GM21717 (cell line): ENCODE measurements around the gene FAM185A.
A peak's percentile ranks its signal among the peaks of the same experiment; 100 is the strongest.
"Not testable (repeated sequence)": the region's sequence is repeated elsewhere in the genome, so short reads cannot be mapped to it uniquely, and the experiment has no call there.

Experiments
- ATAC-seq: cut with Tn5 transposase; IDR thresholded peaks from one replicate; pipeline ENCODE4 v1.9.1; 2021; ENCODE audit warnings: mild to moderate bottlenecking, moderate library complexity; ENCODE audit not compliant: unreplicated experiment

FAM185A gene

DNA sequence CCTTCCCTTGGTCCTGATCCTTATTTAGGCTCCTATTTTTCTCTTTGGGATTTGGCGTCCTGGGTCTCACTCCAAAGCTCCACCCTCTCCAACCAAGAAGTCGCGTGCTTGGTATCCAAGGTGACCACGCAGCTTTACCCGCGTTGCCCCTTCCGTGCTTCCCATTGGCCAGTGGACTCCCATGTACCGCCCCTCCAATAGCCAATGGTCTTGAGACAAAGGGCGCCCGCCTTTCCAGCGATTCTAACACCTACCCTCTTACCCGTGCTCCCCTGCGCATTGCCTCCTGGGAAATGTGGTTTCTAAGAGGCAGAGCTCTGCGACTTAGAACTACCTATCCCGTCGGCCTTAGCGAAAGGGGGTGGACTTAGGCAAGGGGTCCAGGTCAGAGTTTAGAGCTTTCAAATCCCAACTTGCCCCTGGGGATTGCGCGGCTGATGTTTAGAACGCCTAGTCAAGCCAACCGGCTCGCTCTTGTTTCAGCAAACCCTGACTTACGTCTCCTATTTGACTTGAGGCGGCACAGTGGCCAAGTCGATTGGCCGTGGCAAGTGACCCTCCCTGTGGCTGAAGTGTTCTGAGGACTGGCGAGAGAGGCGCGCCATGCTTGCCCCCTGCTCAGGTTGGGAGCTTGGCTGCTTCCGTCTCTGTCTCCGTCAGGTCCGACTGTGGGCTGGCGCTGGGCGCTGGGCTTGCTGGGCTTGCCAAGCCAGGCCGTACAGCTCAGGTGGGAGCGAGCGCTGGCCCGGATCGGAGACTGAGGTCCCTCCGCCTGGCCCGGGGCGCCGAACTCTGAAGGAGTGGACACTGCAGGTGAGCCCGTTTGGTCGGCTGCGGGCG, at the start of gene FAM185A:
FAM185A (plus strand) TSS at position 395 of the 840 bp plus-strand sequence; CDS start at position 604, 209 bp downstream.
- ATAC-seq, result peak; percentile 98

DNA sequence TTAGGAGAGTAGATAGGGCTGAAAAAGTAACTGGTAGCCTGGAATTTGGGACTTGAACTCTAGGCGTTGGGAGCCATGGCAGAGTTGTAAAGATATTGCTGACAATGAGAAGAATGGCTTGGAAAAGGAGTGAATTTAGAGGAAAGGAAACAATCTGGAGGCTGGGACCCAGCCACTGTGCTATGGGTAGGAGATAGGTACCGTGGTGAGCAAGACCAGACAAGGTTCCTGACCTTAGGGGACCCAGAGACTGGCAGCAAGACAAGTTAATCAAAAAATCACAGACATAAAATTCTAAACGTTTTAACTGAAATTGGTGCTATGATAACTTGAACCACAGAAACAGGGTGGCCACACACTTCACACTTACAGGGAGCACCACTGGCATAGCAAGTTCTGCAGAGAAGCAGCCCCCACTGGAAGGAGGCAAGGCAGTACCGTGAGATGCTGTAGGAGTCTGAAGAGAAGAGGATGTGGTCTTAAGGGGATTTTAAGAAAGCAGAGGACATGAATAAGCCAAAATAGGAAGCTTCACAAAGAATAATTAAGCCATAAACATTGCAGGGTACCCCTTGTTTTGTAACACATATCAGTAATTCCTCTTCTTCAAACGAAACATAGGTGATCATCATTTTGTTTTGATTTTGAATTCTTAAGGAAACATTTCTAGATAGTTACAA, 35.6 kb upstream of the FAM185A start:
- ATAC-seq, result peak; percentile 78

DNA sequence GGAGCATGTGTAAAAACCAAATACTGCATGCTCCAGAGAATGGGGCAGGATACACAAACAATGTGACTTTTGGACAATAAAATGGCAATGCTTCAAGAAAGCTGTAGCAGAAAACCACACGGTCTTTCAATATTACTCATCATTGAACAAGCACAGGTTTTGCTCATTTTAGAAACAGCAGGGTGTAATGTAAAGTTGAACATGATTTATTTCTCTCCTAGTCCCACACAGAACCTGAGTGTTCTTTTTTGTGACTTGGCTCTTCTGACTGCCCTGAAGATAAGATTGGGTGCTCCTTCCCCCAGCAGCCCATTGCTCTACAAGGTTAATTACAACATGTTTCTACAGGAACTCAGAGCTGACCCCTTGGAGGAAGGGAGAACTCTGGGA, 35.1 kb upstream of the FAM185A start:
- peak; percentile 65 for ATAC-seq

DNA sequence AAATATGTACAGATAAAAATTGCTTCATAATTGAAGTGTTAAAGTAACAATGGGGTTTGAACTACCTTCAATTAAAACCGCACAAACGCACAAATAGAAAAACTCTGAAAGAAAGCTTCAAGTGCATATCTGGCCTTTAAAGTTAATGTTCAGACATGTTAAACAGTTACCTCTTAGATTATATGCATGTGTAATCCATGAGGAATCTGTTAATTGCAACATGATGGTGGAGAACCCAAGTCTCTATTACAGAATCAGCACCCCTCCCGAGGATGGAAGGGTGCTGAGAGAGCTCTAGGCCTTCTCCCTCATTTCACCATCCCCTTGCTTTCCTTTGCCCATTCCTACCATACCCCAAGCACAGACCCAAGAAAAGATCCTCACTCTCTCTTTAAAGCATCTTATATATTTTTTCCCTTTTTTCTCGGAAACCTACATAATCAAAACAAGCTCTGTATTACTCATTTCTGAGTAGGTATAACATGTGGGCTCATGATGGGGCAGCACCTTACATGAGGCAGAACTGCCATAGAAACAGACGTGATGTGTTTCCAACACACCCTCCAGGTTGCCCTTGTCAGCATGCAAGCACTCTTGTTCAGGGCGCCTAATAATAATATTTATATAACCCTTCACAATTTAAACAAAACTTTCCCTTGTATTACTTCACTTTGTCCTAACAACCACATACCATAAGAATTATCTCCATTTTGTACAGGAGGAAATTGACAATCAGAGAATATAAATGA, 33.9 kb upstream of the FAM185A start:
- not testable (repeated sequence) for ATAC-seq

DNA sequence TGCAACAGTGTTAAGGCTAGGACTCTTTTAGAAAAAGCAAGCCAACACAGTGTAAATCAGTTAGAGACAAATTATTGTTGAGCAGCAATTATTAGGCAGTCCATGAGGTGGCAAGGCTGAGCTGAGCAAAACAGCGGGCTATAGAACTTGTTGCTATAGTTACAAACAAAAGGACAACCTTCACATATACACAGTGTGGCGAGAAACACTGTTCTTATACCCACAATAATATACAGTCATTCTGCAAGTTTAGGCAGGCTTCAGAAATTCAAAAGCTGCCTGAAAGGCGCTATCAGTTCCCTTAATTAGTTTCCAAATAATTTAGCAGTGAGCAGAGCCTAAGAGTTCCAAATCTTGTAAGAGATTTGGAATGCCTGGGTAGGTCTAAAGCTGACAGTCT, 33.1 kb upstream of the FAM185A start:
- ATAC-seq, result peak; percentile 44

DNA sequence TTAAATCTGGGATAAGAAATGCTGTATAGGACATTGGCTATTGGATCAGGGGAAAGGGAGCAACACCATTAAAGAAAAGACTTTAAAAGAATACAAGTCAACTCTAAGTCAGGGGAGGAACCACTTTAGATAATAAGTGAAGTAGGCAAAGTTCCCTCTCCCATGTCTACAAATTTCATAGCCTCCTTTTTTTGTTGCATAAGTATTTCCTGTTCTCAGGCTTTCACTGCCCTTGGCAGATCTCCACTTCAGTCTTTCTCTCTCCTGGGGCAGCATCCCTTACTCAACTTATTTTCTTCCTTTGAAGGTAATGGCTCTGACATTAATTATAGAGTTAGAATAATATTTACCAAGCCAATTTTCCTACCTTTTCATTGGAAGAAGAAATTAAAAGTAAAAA, 30.3 kb upstream of the FAM185A start:
- ATAC-seq, result not testable (repeated sequence)

DNA sequence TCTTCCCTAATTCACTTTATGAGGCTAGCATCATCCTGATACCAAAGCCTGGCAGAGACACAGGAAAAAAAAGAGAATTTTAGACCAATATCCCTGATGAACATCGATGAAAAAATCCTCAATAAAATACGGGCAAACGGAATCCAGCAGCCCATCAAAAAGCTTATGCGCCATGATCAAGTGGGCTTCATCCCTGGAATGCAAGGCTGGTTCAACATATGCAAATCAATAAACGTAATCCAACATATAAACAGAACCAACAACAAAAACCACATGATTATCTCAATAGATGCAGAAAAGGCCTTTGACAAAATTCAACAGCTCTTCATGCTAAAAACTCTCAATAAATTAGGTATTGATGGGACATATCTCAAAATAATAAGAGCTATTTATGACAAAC, 22.6 kb upstream of the FAM185A start:
- not testable (repeated sequence) for ATAC-seq

DNA sequence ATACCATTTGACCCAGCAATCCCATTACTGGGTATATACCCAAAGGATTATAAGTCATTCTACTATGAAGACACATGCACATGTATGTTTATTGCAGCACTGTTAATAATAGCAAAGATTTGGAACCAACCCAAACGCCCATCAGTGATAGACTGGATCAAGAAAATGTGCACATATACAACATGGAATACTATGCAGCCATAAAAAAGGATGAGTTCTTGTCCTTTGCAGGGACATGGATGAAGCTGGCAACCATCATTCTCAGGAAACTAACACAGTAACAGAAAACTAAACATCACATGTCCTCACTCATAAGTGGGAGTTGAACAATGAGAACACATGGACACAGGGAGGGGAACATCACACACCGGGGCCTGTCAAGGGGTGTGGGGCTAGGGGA, 19.1 kb upstream of the FAM185A start:
- ATAC-seq, result not testable (repeated sequence)

DNA sequence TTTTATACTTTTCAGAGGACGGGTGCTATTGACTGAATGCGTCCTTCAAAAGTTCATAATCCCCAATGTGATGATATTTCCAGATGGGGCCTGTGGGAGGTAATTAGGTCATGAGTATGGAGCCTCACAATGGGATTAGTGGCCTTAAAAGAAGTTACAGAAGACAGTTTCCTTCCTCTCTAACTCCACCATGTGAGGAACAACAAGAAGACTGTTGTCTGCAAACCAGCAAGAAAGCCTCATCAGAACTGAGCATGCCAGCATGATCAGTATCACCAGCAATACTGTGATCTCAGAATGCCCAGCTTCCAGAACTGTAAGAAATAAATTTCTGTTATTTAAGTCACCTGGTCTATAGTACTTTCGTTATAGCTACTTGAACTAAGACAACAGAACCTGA, 18.4 kb upstream of the FAM185A start:
- ATAC-seq, result not testable (repeated sequence)

DNA sequence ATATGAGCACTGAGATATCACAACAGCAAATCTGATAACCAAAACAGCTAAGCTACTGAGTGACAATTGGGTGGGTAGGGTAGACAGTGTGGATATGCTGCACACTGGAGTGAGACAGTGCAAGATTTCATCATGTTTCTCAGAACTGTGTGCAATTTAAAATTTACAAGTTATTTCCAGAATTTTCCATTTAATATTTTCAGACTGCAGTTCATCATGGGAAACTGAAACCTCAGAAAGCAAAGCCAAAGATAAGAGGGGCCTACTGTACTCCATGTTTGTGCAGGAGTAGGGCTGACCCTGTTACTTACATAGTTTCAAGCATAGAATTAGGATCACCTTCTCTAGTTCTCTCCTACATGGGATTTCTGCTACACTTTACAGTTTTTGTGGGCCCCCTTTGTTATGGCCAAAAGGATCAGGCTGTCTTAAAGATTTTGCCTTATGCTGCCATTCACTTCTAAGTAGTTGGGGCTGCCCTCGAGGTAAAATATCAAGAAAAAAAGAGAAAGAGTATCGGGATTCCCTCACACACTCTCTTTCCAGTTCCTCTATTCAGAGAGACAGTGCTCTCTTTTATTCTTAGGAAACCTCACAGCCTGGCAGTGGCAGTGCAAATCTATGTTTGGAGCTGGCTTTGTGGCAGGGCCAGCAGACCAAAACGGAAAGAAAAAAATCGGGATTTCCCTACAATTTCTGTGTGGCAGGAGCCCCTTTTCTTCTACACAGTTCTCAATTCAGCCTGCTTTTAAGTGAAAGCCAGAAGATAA, 6.6 kb upstream of the FAM185A start:
- ATAC-seq, result not testable (repeated sequence)

DNA sequence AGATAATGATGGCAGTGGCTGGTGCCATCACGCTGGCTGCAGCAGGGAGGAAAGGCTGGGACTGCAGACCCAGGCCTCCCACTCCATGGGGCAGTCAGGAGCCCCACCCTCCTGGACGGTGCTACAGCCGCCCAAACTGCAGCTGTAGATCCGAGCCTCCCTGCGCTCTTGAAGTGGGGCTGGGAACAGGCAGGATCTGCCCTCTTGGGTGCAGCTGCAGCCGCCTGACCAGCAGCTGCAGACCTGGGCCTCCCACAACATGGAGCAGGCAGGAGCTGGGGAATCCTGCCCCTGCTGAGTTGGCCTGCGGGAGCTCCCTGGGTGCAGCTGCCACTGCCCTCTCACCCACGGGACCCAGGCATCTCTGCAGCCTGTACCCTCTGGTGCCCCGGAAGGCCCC, 4.9 kb upstream of the FAM185A start:
- not testable (repeated sequence) for ATAC-seq

DNA sequence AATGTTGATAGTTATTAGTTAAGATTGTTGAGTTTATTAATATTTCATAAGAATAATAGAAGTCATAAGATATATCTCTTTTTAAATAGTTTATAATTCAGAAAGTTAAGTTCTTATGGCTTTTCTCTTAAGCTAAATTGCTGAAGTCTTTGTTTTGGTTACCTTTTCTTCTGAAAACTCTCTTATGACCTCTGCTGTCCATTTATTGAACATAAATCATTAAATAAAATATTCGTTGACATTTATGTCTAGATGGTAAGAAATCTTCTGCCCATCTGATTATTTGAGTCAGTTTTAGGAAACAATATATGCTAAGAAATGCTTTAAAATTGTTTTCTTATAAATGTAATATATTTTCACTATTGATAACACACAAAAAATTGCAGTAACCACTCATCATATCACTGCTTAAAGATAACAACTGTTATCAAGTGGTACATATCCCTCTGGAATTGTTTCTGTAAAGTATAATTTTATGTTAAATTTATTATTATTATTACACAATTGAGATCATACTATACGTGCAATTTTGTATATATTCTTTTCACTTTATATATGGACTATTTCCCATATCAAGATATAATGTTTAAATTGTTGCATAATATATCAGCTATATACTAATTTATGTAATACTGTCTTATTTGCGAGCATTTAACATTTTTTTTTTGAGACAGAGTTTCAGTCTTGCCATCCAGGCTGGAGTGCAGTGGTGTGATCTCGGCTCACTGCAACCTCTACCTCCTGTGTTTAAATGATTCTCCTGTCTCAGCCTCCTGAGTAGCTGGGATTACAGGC, 3.1 kb upstream of the FAM185A start:
- ATAC-seq, result not testable (repeated sequence)

DNA sequence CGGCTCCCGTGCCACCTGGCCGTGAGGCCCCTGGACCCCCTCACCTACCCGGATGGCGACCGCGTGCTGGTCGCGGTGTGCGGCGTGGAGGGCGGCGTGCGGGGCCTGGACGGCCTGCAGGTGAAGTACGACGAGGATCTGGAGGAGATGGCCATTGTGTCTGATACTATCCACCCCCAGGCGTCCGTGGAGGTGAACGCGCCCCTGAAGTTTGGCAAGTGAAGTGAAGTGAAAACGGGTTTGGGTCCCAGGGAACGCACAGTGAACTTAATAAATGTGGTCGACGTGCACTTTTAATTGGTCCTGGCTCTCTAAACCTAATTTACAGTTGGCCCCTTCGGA, 617 bp downstream of the FAM185A start:
- ATAC-seq, result peak; percentile 1

DNA sequence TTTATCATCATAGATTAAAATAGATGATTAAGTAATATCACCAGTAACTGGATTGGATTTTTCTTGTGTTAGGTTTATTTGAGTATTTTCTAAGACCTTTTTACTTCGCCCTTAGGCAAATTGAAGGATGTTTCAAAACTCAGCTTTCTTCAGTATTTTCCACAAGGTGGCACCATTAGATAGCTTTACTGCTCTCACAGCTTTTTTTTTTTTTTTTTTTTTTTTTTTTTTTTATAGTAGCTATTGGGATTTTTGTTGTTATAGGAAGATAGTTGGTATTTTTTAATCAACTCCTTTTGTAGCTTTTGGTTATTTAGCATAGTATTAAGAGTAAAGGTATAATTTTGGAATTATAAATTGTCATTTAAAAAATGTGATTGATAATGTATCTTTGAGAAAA, 9.4 kb downstream of the FAM185A start:
- not testable (repeated sequence) for ATAC-seq

DNA sequence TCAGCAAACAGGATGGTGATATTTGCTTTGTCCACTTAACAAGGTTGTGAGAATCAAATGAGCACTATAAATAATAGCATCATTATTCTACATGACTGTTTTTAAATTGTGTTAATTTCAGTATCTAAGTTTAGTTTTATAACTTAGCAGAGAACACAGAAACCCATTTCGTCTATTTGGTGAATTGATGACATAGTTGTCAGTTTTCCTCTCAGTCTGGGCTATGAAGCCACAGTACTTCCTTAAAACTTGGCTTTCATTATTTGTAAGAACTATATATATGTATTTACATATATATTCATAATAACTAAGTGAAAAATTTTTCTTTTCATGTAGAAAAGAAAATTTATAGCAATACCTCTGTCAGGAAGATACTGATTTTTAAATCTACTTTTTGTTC, 11.1 kb downstream of the FAM185A start:
- not testable (repeated sequence) for ATAC-seq

DNA sequence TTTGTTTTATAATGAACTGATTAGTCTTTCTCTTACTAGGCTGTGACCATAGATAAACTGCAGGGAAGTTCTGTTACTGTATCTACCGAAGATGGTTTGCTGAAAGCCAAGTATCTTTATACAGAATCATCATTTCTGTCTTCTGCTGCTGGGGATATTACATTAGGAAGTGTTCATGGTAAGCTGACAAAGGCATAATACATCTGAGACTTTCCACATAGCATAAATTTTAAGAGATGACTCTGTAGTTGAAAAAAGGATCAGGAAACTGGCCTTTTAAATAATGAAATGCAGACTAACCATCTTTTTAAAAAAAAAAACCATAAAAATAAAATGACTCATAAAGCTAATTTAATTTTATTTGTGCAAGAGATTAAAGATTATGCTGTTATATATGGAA, 12.4 kb downstream of the FAM185A start:
- not testable (repeated sequence) for ATAC-seq

DNA sequence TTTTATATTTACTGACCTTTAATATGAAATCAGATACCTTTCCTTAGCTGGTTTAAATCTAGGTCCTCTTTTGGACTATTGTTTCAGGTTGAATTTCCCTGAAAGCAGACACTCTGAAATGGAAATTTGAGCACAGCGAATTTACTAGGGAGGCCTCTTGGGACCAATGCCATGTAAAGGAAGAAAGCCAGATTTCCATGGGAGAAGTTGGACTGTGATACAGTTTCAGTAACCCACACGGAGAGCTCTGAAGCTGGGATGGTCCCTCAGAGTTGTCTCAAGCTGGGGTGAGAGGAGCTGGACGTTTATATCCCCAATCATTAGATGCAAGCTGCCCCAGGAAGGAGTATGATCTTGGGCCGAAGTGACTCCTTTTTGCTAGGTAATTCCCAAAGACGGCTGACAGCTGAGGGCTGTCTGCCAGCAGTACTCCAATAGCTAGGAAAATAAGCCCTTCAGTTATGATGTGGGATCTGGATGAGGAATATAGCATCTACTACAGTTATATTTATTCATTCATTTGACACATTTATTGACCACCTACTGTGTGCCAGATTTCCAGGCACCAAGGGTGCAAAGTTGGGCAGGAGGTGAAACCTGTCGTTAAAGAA, 14.6 kb downstream of the FAM185A start:
- ATAC-seq, result not testable (repeated sequence)

DNA sequence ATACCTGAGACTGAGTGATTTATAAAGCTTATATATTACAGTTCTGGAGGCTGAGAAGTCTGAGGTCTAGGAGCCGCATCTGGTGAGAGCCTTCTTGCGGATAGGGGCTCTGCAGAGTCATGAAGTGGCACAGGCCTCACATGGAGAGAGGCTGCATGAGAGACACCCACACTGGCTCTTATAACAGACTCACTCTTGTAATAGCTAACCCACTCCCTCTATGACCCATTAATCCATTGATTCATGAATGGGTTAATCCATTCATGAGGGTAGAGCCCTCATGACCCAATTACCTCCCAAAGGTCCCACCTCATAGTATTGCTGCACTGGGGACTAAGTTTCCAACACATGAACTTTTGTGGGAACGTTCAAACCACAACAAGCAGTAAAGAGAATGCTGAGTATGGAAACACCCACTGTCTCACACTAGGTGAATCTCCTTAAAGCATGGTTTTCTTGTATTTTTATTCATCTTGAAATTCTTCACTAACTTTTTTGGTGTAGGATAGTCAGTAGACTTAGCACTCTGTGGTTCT, 20.9 kb downstream of the FAM185A start:
- ATAC-seq, result not testable (repeated sequence)

DNA sequence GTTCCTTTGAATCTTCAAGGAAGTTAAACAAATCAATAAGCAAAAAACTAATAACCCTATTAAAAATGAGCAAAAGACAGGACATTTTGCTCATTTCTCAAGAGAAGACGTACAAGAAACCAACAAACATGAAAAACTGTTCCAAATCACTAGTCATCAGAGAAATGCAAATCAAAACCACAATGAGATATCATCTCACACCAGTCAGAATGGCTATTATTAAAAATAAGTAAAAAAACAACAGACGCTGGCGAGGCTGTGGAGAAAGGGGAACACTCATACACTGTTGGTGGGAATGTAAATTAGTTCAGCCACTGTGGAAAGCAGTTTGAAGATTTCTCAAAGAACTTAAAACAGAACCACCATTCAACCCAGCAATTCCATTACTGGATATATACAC, 21.7 kb downstream of the FAM185A start:
- ATAC-seq, result not testable (repeated sequence)
